ENCODE measurements around the gene NCAM2. TPM values are rescaled to one million over a fixed set of nuclear protein-coding genes. Genes with fewer than 3 reads are reported as not detected.

NCAM2 gene
- polyA plus RNA-seq, 1 donor from 2014 or later: 9.8 TPM

DNA sequence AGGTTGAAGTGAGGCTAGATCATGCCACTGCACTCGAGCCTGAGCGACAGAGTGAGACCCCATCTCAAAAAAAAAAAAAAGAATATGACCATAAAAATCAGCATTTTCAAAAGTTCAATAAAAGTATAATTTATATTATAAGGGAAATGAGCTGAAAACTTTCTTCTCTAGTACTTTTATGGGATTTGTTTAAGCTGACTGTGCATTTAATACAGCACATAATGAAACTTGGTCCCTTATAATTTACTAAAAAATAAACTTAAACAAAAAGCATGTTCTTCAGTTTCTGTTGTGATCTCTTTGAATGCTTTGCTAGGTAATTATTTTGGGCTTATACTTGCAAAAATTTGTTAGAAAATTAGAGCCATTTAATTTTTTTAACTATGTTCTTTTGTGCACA is 77.8 kb downstream of the NCAM2 start:
- H3K36me3 ChIP-seq (ENCODE audit: insufficient read depth, low read length): no peaks in the 10 kb centered on the region
- no peak for TF ChIP-seq TAF1 (IDR thresholded peaks at IDR 0.05; ENCODE audit: low read depth)
- no peak for TF ChIP-seq EP300 (conservative IDR thresholded peaks at IDR 0.05; ENCODE audit: poor library complexity, severe bottlenecking)
- no peak for TF ChIP-seq POLR2AphosphoS5 (IDR thresholded peaks at IDR 0.05)
- TF ChIP-seq MXI1 (conservative IDR thresholded peaks at IDR 0.05; ENCODE audit: poor library complexity, severe bottlenecking): no peak
- TF ChIP-seq, protein P1, sequence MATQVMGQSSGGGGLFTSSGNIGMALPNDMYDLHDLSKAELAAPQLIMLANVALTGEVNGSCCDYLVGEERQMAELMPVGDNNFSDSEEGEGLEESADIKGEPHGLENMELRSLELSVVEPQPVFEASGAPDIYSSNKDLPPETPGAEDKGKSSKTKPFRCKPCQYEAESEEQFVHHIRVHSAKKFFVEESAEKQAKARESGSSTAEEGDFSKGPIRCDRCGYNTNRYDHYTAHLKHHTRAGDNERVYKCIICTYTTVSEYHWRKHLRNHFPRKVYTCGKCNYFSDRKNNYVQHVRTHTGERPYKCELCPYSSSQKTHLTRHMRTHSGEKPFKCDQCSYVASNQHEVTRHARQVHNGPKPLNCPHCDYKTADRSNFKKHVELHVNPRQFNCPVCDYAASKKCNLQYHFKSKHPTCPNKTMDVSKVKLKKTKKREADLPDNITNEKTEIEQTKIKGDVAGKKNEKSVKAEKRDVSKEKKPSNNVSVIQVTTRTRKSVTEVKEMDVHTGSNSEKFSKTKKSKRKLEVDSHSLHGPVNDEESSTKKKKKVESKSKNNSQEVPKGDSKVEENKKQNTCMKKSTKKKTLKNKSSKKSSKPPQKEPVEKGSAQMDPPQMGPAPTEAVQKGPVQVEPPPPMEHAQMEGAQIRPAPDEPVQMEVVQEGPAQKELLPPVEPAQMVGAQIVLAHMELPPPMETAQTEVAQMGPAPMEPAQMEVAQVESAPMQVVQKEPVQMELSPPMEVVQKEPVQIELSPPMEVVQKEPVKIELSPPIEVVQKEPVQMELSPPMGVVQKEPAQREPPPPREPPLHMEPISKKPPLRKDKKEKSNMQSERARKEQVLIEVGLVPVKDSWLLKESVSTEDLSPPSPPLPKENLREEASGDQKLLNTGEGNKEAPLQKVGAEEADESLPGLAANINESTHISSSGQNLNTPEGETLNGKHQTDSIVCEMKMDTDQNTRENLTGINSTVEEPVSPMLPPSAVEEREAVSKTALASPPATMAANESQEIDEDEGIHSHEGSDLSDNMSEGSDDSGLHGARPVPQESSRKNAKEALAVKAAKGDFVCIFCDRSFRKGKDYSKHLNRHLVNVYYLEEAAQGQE (IDR thresholded peaks at IDR 0.05; ENCODE audit: borderline replicate concordance): no peak
- TF ChIP-seq, protein P2, sequence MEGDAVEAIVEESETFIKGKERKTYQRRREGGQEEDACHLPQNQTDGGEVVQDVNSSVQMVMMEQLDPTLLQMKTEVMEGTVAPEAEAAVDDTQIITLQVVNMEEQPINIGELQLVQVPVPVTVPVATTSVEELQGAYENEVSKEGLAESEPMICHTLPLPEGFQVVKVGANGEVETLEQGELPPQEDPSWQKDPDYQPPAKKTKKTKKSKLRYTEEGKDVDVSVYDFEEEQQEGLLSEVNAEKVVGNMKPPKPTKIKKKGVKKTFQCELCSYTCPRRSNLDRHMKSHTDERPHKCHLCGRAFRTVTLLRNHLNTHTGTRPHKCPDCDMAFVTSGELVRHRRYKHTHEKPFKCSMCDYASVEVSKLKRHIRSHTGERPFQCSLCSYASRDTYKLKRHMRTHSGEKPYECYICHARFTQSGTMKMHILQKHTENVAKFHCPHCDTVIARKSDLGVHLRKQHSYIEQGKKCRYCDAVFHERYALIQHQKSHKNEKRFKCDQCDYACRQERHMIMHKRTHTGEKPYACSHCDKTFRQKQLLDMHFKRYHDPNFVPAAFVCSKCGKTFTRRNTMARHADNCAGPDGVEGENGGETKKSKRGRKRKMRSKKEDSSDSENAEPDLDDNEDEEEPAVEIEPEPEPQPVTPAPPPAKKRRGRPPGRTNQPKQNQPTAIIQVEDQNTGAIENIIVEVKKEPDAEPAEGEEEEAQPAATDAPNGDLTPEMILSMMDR (IDR thresholded peaks at IDR 0.05; ENCODE audit: poor library complexity, severe bottlenecking): no peak
- no peak for TF ChIP-seq RAD21 (conservative IDR thresholded peaks at IDR 0.05)
- TF ChIP-seq SMC3 (conservative IDR thresholded peaks at IDR 0.05; ENCODE audit: poor library complexity): no peak
- TF ChIP-seq EZH2 (IDR thresholded peaks at IDR 0.05; ENCODE audit: borderline replicate concordance, insufficient read depth, low read length, poor library complexity, severe bottlenecking): no peak
- H3K4me3 ChIP-seq (ENCODE audit: low read length): no peak overlapping the region
- no peaks in the 10 kb centered on the region for H3K9me2 ChIP-seq (ENCODE audit: insufficient read depth, low read length)
- H2AFZ ChIP-seq (ENCODE audit: low read depth, low read length): no peak overlapping the region
- no peaks in the 10 kb centered on the region for H3K79me2 ChIP-seq (replicated peaks; ENCODE audit: insufficient read depth, low read length)
- no peak overlapping the region for H3K4me2 ChIP-seq (ENCODE audit: low read length)
- no peak overlapping the region for H3K9ac ChIP-seq (ENCODE audit: low read length)
- H3K9me3 ChIP-seq (ENCODE audit: low read length): no peaks in the 10 kb centered on the region
- H3K27ac ChIP-seq (ENCODE audit: low read length): no peak overlapping the region
- H3K27me3 ChIP-seq (ENCODE audit: insufficient read depth, low read depth, low read length): no peaks in the 10 kb centered on the region
- no peaks in the 10 kb centered on the region for H4K20me1 ChIP-seq (ENCODE audit: insufficient read depth)
- H3F3A ChIP-seq (ENCODE audit: insufficient read depth, low read length, poor library complexity, severe bottlenecking): no peaks in the 10 kb centered on the region

DNA sequence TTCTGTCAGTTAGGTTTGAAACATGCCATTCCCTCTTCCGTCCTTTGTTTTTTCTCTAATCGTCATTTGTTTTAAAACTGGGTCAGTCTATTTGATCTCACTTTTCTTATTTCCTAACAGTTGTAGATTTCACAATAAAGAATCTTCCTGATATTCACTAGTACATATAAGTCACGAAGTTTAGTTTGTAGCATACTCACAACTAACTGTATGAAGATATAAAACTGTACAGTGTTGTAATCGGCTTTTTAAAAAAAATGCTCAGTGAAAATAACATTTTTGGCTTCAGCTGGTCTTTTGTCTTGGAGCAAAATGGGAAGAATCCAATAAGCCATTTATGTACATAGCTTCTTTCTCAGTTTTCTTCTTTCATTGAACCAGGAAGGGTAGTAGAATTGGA is 78.3 kb downstream of the NCAM2 start:
- no peaks in the 10 kb centered on the region for H3K27me3 ChIP-seq (ENCODE audit: insufficient read depth, low read depth, low read length)
- H3K27ac ChIP-seq (ENCODE audit: low read length): no peak overlapping the region
- H3K36me3 ChIP-seq (ENCODE audit: insufficient read depth, low read length): no peaks in the 10 kb centered on the region
- H3K79me2 ChIP-seq (replicated peaks; ENCODE audit: insufficient read depth, low read length): no peaks in the 10 kb centered on the region
- H3K4me3 ChIP-seq (ENCODE audit: low read length): no peak overlapping the region
- no peak overlapping the region for H3K9ac ChIP-seq (ENCODE audit: low read length)
- H3K9me2 ChIP-seq (ENCODE audit: insufficient read depth, low read length): no peaks in the 10 kb centered on the region
- TF ChIP-seq SMC3 (conservative IDR thresholded peaks at IDR 0.05; ENCODE audit: poor library complexity) (no peak), RAD21 (conservative IDR thresholded peaks at IDR 0.05) (no peak), EP300 (conservative IDR thresholded peaks at IDR 0.05; ENCODE audit: poor library complexity, severe bottlenecking) (no peak), EZH2 (IDR thresholded peaks at IDR 0.05; ENCODE audit: borderline replicate concordance, insufficient read depth, low read length, poor library complexity, severe bottlenecking) (no peak), POLR2AphosphoS5 (IDR thresholded peaks at IDR 0.05) (no peak)
- TF ChIP-seq, protein P2 (IDR thresholded peaks at IDR 0.05; ENCODE audit: poor library complexity, severe bottlenecking): no peak
- TF ChIP-seq, protein P1 (IDR thresholded peaks at IDR 0.05; ENCODE audit: borderline replicate concordance): no peak
- H2AFZ ChIP-seq (ENCODE audit: low read depth, low read length): no peak overlapping the region
- H3K9me3 ChIP-seq (ENCODE audit: low read length): no peaks in the 10 kb centered on the region
- H3K4me2 ChIP-seq (ENCODE audit: low read length): no peak overlapping the region
- H3F3A ChIP-seq (ENCODE audit: insufficient read depth, low read length, poor library complexity, severe bottlenecking): no peaks in the 10 kb centered on the region
- no peaks in the 10 kb centered on the region for H4K20me1 ChIP-seq (ENCODE audit: insufficient read depth)
